ENCODE data around the gene XYLB. TPM values are rescaled to one million over a fixed set of nuclear protein-coding genes. Genes with fewer than 3 reads are reported as not detected.

Gene XYLB
- total and polyA plus RNA-seq, 4 donors = 0.15 to 6.2 (median 1.6) TPM

DNA sequence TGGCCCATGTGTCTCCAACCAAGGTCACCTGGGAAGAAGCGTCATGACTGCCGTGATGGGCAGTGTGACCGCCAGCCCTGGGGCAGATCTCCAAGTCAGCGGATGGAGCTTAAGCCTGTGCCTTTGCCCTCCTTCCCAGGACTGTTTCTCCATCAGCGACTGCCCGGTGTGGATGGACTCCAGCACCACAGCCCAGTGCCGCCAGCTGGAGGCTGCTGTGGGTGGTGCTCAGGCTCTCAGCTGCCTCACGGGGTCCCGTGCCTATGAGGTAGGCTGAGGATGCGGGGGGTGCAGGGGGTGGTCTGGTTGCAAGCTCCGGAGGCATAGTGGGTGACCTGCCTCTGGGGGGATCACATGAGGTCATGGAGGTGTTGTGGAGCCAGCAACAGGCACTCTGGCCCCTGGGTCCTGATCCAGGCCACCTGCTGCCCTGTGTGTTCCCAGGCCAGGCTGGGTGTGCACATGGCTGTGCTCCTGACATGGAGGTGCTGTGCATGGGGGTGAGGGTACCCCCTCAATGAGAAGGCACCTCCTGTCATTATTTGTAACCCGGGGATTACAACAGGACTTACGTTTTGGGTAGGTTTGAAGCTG, 19.0 kb downstream of the XYLB start:
- DNase-seq (no peak), ATAC-seq (ENCODE audit: low FRiP score) (no peak)
- Histone ChIP-seq H3K36me3 (ENCODE audit: control insufficient read depth in 1 of 2, insufficient read depth in 2 of 2, low read length in 1 of 2) (peaks cover 0 to 2% of the 10 kb centered on the region in 2 donors), H3K27me3 (ENCODE audit: control insufficient read depth in 1 of 2, insufficient read depth in 2 of 2, low read length in 1 of 2) (no peaks in the 10 kb centered on the region), H3K4me3 (ENCODE audit: low read length in 2 of 2) (no peak overlapping the region), H3K27ac (ENCODE audit: low read depth in 1 of 2, low read length in 2 of 2) (no peak overlapping the region), H3K9me3 (ENCODE audit: control insufficient read depth, low read length) (no peaks in the 10 kb centered on the region), H3K4me1 (ENCODE audit: control insufficient read depth in 1 of 2, insufficient read depth in 2 of 2, low read length in 2 of 2) (no peaks in the 10 kb centered on the region)
- intact Hi-C loops (cut with DNase I) = no loop called here
- WGBS, 2 donors = 94 to 95% methylated on average over 13 of the region's 13 CpGs

DNA sequence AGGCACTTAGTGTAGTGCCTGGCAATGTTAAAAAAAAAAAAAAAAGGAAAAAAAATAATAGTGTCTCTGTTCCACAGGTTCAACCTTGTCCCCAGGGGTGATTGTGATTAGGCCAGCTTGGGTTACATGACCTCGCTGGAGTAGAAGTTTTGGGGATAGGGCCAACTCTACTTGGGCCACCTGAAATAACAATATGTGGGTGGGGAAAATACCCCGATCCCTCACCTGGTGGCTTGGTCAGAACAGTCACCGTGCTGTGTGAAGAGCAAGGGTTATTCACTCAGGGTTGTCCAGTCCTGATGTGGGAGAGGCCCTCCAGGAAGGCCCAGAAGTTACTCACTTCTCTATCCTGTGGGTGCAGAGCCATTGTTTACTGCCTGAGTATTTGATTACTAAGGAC, 19.5 kb downstream of the XYLB start:
- Histone ChIP-seq H3K27me3 (ENCODE audit: control insufficient read depth in 1 of 2, insufficient read depth in 2 of 2, low read length in 1 of 2) (no peaks in the 10 kb centered on the region), H3K36me3 (ENCODE audit: control insufficient read depth in 1 of 2, insufficient read depth in 2 of 2, low read length in 1 of 2) (peaks cover 0 to 2% of the 10 kb centered on the region in 2 donors), H3K9me3 (ENCODE audit: control insufficient read depth, low read length) (no peaks in the 10 kb centered on the region), H3K4me1 (ENCODE audit: control insufficient read depth in 1 of 2, insufficient read depth in 2 of 2, low read length in 2 of 2) (no peaks in the 10 kb centered on the region), H3K27ac (ENCODE audit: low read depth in 1 of 2, low read length in 2 of 2) (no peak overlapping the region), H3K4me3 (ENCODE audit: low read length in 2 of 2) (no peak overlapping the region)
- intact Hi-C loops (cut with DNase I) = no loop called here
- ATAC-seq (ENCODE audit: low FRiP score) = no peak
- DNase-seq = no peak
- WGBS, 2 donors = 86 to 88% methylated on average over 3 of the region's 3 CpGs

DNA sequence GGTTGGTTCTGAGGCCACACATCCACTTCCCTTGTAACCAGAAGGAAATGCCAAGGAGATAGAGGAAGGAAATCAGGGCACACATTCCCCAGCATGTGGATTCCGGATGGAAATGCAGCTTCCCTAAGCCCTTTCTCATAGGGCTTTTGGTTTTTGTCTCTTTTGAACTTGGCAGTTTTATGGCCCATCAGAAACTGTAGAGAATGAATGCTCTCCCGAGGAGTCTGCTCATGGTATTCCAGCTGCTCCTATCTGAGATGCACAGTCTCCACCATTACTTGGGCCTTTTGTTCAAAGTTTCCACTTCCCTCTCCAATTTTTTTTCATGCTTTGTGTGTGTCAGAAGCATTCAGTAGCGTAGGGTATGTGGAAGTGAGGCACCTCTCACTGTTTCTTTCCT, 21.2 kb downstream of the XYLB start:
- DNase-seq (no peak), ATAC-seq (ENCODE audit: low FRiP score) (no peak)
- Histone ChIP-seq H3K36me3 (ENCODE audit: control insufficient read depth in 1 of 2, insufficient read depth in 2 of 2, low read length in 1 of 2) (peaks cover 0 to 2% of the 10 kb centered on the region in 2 donors), H3K4me1 (ENCODE audit: control insufficient read depth in 1 of 2, insufficient read depth in 2 of 2, low read length in 2 of 2) (no peaks in the 10 kb centered on the region), H3K9me3 (ENCODE audit: control insufficient read depth, low read length) (no peaks in the 10 kb centered on the region), H3K27ac (ENCODE audit: low read depth in 1 of 2, low read length in 2 of 2) (no peak overlapping the region), H3K4me3 (ENCODE audit: low read length in 2 of 2) (no peak overlapping the region), H3K27me3 (ENCODE audit: control insufficient read depth in 1 of 2, insufficient read depth in 2 of 2, low read length in 1 of 2) (no peaks in the 10 kb centered on the region)
- intact Hi-C loops (cut with DNase I) = no loop called here
- WGBS, 2 donors = 88 to 91% methylated on average over 3 of the region's 3 CpGs

DNA sequence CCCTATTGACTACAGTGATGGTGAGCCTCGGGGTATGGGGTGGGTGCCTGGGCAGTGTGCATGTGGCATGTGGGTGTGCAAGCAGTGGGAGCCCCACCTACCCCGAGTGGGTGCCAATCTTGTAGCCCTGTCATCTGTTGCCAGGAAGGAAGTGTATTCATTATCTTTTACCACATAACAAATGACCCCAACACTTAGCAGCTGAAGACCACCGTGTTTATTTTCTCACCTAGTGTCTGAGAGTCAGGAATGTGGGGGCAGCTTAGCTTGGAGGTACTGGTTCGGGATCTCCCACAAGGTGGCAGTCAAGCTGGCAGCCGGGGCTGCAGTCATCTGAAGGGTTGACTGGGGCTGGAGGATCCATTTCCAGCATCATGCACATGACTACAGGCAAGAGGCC, 21.7 kb downstream of the XYLB start:
- H3K9me3 ChIP-seq (ENCODE audit: control insufficient read depth, low read length) = no peaks in the 10 kb centered on the region
- H3K27me3 ChIP-seq (ENCODE audit: control insufficient read depth in 1 of 2, insufficient read depth in 2 of 2, low read length in 1 of 2) = no peaks in the 10 kb centered on the region
- WGBS, 2 donors = 87 to 95% methylated on average over 5 of the region's 5 CpGs
- no peak overlapping the region for H3K4me3 ChIP-seq (ENCODE audit: low read length in 2 of 2)
- intact Hi-C loops (cut with DNase I) = no loop called here
- H3K4me1 ChIP-seq (ENCODE audit: control insufficient read depth in 1 of 2, insufficient read depth in 2 of 2, low read length in 2 of 2) = no peaks in the 10 kb centered on the region
- no peak overlapping the region for H3K27ac ChIP-seq (ENCODE audit: low read depth in 1 of 2, low read length in 2 of 2)
- peaks cover 0 to 2% of the 10 kb centered on the region in 2 donors for H3K36me3 ChIP-seq (ENCODE audit: control insufficient read depth in 1 of 2, insufficient read depth in 2 of 2, low read length in 1 of 2)
- no peak for DNase-seq
- ATAC-seq (ENCODE audit: low FRiP score) = no peak

DNA sequence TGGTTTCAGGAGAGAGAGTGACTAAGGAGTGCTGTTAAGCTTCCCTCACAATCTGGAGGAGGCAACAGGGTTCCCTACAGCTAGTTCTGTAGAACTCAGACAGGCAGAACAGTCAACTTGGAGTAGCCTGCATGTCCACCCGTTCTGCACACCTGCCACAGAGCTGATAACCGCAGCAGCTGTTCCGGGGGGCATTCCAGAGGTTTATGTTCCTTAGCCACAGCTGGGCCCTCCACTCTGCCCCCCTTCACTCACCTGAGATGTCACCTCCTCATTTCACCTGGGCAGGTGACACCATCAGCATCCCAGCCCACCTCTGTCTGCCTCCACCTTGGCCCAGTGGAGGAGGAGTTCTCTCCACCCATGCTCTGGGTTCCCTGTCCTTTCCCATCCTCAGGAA, 22.6 kb downstream of the XYLB start:
- Histone ChIP-seq H3K4me3 (ENCODE audit: low read length in 2 of 2) (no peak overlapping the region), H3K9me3 (ENCODE audit: control insufficient read depth, low read length) (no peaks in the 10 kb centered on the region), H3K36me3 (ENCODE audit: control insufficient read depth in 1 of 2, insufficient read depth in 2 of 2, low read length in 1 of 2) (peaks cover 0 to 2% of the 10 kb centered on the region in 2 donors), H3K27me3 (ENCODE audit: control insufficient read depth in 1 of 2, insufficient read depth in 2 of 2, low read length in 1 of 2) (no peaks in the 10 kb centered on the region), H3K4me1 (ENCODE audit: control insufficient read depth in 1 of 2, insufficient read depth in 2 of 2, low read length in 2 of 2) (no peaks in the 10 kb centered on the region), H3K27ac (ENCODE audit: low read depth in 1 of 2, low read length in 2 of 2) (no peak overlapping the region)
- intact Hi-C loops (cut with DNase I) = no loop called here
- no peak for DNase-seq
- no peak for ATAC-seq (ENCODE audit: low FRiP score)
- WGBS, 2 donors = 95 to 97% methylated on average over 3 of the region's 3 CpGs

DNA sequence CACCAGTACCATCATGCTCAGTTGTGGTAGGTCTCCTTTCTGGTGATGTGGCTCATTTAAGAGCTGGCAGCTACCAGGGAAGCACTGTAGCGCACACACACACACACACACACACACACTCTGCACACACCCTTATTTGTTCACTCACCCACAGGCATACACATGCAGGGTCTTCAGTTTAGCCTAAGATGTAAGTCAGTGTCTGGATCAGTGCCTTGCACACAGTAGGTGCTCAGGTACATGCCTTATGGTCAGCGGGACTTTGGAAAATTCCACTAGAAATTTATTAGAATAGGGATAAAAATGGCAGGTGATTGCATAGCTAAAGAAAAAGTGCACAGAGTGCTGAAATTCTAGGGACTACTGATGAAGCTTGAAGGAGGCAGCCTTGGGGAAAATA, 23.6 kb downstream of the XYLB start:
- ATAC-seq (ENCODE audit: low FRiP score) (no peak), DNase-seq (no peak)
- intact Hi-C loops (cut with DNase I) = no loop called here
- Histone ChIP-seq H3K27ac (ENCODE audit: low read depth in 1 of 2, low read length in 2 of 2) (no peak overlapping the region), H3K27me3 (ENCODE audit: control insufficient read depth in 1 of 2, insufficient read depth in 2 of 2, low read length in 1 of 2) (no peaks in the 10 kb centered on the region), H3K4me1 (ENCODE audit: control insufficient read depth in 1 of 2, insufficient read depth in 2 of 2, low read length in 2 of 2) (no peaks in the 10 kb centered on the region), H3K4me3 (ENCODE audit: low read length in 2 of 2) (no peak overlapping the region), H3K9me3 (ENCODE audit: control insufficient read depth, low read length) (no peaks in the 10 kb centered on the region), H3K36me3 (ENCODE audit: control insufficient read depth in 1 of 2, insufficient read depth in 2 of 2, low read length in 1 of 2) (peaks cover 0 to 2% of the 10 kb centered on the region in 2 donors)
- WGBS, 2 donors = 86 to 90% methylated on average over 2 of the region's 2 CpGs

DNA sequence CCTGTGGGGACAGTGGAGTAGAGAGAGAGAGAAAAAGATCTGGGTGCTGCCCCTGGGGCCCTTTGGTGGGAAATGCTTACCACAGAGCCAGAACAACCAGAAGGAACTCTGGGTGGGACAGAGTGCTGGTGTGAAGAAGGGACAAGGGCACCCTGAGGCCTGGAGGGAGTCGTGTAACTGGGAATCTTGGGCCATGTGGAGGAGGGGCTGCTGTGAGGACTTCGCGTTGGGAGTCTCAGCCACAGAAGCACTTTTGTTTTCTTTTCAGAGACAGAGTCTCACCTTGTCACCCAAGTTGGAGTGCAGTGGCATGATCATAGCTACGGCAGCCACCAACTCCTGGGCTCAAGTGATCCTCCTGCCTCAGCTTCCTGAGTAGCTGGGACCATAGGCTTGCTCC, 24.3 kb downstream of the XYLB start:
- no peaks in the 10 kb centered on the region for H3K4me1 ChIP-seq (ENCODE audit: control insufficient read depth in 1 of 2, insufficient read depth in 2 of 2, low read length in 2 of 2)
- intact Hi-C loops (cut with DNase I) = no loop called here
- WGBS, 2 donors = 69 to 70% methylated on average over 4 of the region's 4 CpGs
- ATAC-seq (ENCODE audit: low FRiP score) = no peak
- no peak overlapping the region for H3K4me3 ChIP-seq (ENCODE audit: low read length in 2 of 2)
- H3K27ac ChIP-seq (ENCODE audit: low read depth in 1 of 2, low read length in 2 of 2) = no peak overlapping the region
- H3K27me3 ChIP-seq (ENCODE audit: control insufficient read depth in 1 of 2, insufficient read depth in 2 of 2, low read length in 1 of 2) = no peaks in the 10 kb centered on the region
- no peak for DNase-seq
- no peaks in the 10 kb centered on the region for H3K9me3 ChIP-seq (ENCODE audit: control insufficient read depth, low read length)
- peaks cover 0 to 2% of the 10 kb centered on the region in 2 donors for H3K36me3 ChIP-seq (ENCODE audit: control insufficient read depth in 1 of 2, insufficient read depth in 2 of 2, low read length in 1 of 2)

DNA sequence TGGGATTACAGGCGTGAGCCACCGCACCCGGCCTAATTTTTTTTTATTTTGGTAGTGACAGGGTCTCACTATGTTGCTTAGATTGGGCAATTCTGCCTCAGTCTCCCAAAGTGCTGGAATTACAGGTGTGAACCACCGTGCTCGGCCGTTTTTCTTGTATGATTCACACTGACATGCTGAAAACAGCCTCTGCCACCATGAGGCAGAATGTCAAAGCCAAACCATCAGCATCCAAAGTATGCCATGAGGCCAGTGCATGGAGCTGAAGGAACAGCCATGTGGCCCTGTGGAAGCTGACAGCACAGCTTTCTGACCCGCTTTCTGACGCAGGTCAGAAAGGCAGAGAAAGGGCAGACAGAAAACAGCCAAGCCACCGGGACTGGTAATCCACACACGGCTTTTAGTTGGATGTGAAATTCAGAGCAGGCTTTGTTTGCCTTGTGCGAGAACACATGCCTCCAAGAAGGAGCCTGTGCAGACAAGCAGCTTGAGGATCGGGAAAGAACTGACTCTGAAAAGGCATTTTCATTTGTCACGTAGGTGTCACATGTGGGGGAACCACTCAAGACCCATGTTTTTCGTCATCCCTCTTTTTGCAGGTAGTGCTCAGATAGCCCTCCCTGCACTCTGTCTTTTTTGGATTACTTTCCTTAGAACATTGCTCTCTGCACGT, 25.1 kb downstream of the XYLB start:
- 81 to 85% methylated on average over 15 of the region's 15 CpGs for WGBS, 2 donors
- DNase-seq = no peak
- Histone ChIP-seq H3K36me3 (ENCODE audit: control insufficient read depth in 1 of 2, insufficient read depth in 2 of 2, low read length in 1 of 2) (peaks cover 0 to 2% of the 10 kb centered on the region in 2 donors), H3K9me3 (ENCODE audit: control insufficient read depth, low read length) (no peaks in the 10 kb centered on the region), H3K27ac (ENCODE audit: low read depth in 1 of 2, low read length in 2 of 2) (no peak overlapping the region), H3K4me1 (ENCODE audit: control insufficient read depth in 1 of 2, insufficient read depth in 2 of 2, low read length in 2 of 2) (no peaks in the 10 kb centered on the region), H3K27me3 (ENCODE audit: control insufficient read depth in 1 of 2, insufficient read depth in 2 of 2, low read length in 1 of 2) (no peaks in the 10 kb centered on the region), H3K4me3 (ENCODE audit: low read length in 2 of 2) (no peak overlapping the region)
- no peak for ATAC-seq (ENCODE audit: low FRiP score)
- intact Hi-C loops (cut with DNase I) = no loop called here

DNA sequence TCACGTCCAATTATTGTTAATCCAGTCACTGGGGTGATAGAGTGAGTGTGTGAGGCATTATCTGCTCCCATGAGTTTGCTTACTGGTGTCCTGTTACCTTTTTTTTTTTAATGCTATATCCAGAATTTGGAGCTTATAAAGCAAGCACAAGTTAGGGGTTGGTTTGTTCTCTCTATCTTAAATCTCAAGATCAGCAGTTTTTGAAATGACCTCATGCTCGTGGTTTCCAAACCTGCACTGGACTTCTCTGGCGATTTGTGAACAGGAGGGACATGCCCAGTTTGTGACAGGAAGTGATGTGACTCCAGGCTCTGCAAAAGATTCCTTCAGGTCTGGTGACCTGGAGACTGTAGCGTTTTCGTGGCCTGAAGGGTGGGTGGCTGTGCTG, 25.6 kb downstream of the XYLB start:
- no peak for ATAC-seq (ENCODE audit: low FRiP score)
- H3K27me3 ChIP-seq (ENCODE audit: control insufficient read depth in 1 of 2, insufficient read depth in 2 of 2, low read length in 1 of 2) = no peaks in the 10 kb centered on the region
- H3K36me3 ChIP-seq (ENCODE audit: control insufficient read depth in 1 of 2, insufficient read depth in 2 of 2, low read length in 1 of 2) = peaks cover 0 to 2% of the 10 kb centered on the region in 2 donors
- H3K4me1 ChIP-seq (ENCODE audit: control insufficient read depth in 1 of 2, insufficient read depth in 2 of 2, low read length in 2 of 2) = no peaks in the 10 kb centered on the region
- H3K27ac ChIP-seq (ENCODE audit: low read depth in 1 of 2, low read length in 2 of 2) = no peak overlapping the region
- intact Hi-C loops (cut with DNase I) = no loop called here
- no peak for DNase-seq
- no peak overlapping the region for H3K4me3 ChIP-seq (ENCODE audit: low read length in 2 of 2)
- 86 to 87% methylated on average over 5 of the region's 5 CpGs for WGBS, 2 donors
- no peaks in the 10 kb centered on the region for H3K9me3 ChIP-seq (ENCODE audit: control insufficient read depth, low read length)
